KMS-11 (cell line): ENCODE data around the gene CHERP.
"Not testable (repeated sequence)": the region's sequence is repeated elsewhere in the genome, so short reads cannot be mapped to it uniquely, and the experiment has no call there.

Source experiments
- H2AFZ ChIP-seq: fragments of 200-600 bp; sonication (generic); 2 replicates; pipeline ENCODE4 v1.6.1; 2016; ENCODE audit warnings: antibody characterized with exemption, mixed run types, low read depth
- H3K27ac ChIP-seq: fragments of 200-600 bp; sonication (generic); 2 replicates; pipeline ENCODE4 v1.6.1; 2016; ENCODE audit warnings: mild to moderate bottlenecking, mixed run types
- H3K27me3 ChIP-seq: fragments of 200-600 bp; sonication (generic); 2 replicates; pipeline ENCODE4 v1.6.1; 2017; ENCODE audit warnings: mild to moderate bottlenecking, low read depth, mixed run types, moderate library complexity; ENCODE audit not compliant: insufficient read depth
- H3K36me3 ChIP-seq: fragments of 200-600 bp; sonication (generic); 2 replicates; pipeline ENCODE4 v1.6.1; 2017; ENCODE audit warnings: mild to moderate bottlenecking, mixed run types; ENCODE audit not compliant: insufficient read depth
- H3K4me1 ChIP-seq: fragments of 200-600 bp; sonication (generic); 2 replicates; pipeline ENCODE4 v1.6.1; 2016; ENCODE audit warnings: mild to moderate bottlenecking, low read depth, mixed run types; ENCODE audit not compliant: poor library complexity, severe bottlenecking
- H3K4me2 ChIP-seq: fragments of 200-600 bp; sonication (generic); 2 replicates; pipeline ENCODE4 v1.7.0; 2016; ENCODE audit warnings: mild to moderate bottlenecking, mixed run types
- H3K4me3 ChIP-seq: fragments of 200-600 bp; sonication (generic); IDR thresholded peaks from 2 replicates; pipeline ENCODE4 v1.6.1; 2017; ENCODE audit warnings: low read depth, low read length, mixed read lengths; ENCODE audit not compliant: insufficient read depth
- H3K79me2 ChIP-seq: fragments of 200-600 bp; sonication (generic); 2 replicates; pipeline ENCODE4 v1.6.1; 2016; ENCODE audit warnings: low read depth, mixed run types; ENCODE audit not compliant: insufficient read depth
- H3K9ac ChIP-seq: fragments of 200-600 bp; sonication (generic); 2 replicates; pipeline ENCODE4 v1.6.1; 2016; ENCODE audit warnings: mild to moderate bottlenecking, mixed run types
- H4K20me1 ChIP-seq: fragments of 200-600 bp; sonication (generic); 2 replicates; pipeline ENCODE4 v1.6.1; 2016; ENCODE audit warnings: mild to moderate bottlenecking, mixed run types; ENCODE audit not compliant: insufficient read depth
- CTCF ChIP-seq: fragments of 200-600 bp; sonication (generic); conservative IDR thresholded peaks from 2 replicates; pipeline ENCODE4 v1.6.1; 2017; ENCODE audit warnings: low read depth, mild to moderate bottlenecking, antibody characterized with exemption, low read length, moderate library complexity, mixed read lengths

Gene CHERP

GRCh38 chr19:16509141-16510061, 32.8 kb downstream of the CHERP start:
- no peak overlapping the region for H3K4me2 ChIP-seq
- no peak overlapping the region for H2AFZ ChIP-seq
- no peaks in the 10 kb centered on the region for H3K27me3 ChIP-seq
- no peaks in the 10 kb centered on the region for H3K36me3 ChIP-seq
- no peak for TF ChIP-seq CTCF
- no peak overlapping the region for H3K9ac ChIP-seq
- H3K4me1 ChIP-seq, result no peaks in the 10 kb centered on the region
- H3K4me3 ChIP-seq, result no peak overlapping the region
- H3K27ac ChIP-seq, result no peak overlapping the region
- H3K79me2 ChIP-seq, result no peaks in the 10 kb centered on the region
- H4K20me1 ChIP-seq, result no peaks in the 10 kb centered on the region

- H3K4me3 ChIP-seq, result no peak overlapping the region
- no peaks in the 10 kb centered on the region for H3K4me1 ChIP-seq
- no peaks in the 10 kb centered on the region for H3K36me3 ChIP-seq
- no peak overlapping the region for H3K4me2 ChIP-seq
- H3K79me2 ChIP-seq, result no peaks in the 10 kb centered on the region
- no peaks in the 10 kb centered on the region for H4K20me1 ChIP-seq
- H2AFZ ChIP-seq, result no peak overlapping the region
- H3K27me3 ChIP-seq, result no peaks in the 10 kb centered on the region
- no peak for TF ChIP-seq CTCF
- H3K27ac ChIP-seq, result no peak overlapping the region
- H3K9ac ChIP-seq, result no peak overlapping the region
These were observed 33.7 kb downstream of the CHERP start for GRCh38 chr19:16508546-16508945.

- Histone ChIP-seq H3K79me2 (no peaks in the 10 kb centered on the region), H3K9ac (no peak overlapping the region), H3K4me2 (no peak overlapping the region), H3K27me3 (no peaks in the 10 kb centered on the region), H4K20me1 (no peaks in the 10 kb centered on the region), H3K36me3 (no peaks in the 10 kb centered on the region), H3K4me3 (no peak overlapping the region), H2AFZ (no peak overlapping the region), H3K4me1 (no peaks in the 10 kb centered on the region), H3K27ac (no peak overlapping the region)
- no peak for TF ChIP-seq CTCF
These were observed 35.3 kb downstream of the CHERP start for GRCh38 chr19:16506961-16507360.

- not testable (repeated sequence) for H3K9ac ChIP-seq, H3K36me3 ChIP-seq, H3K4me3 ChIP-seq, H3K79me2 ChIP-seq, H3K27ac ChIP-seq, H3K27me3 ChIP-seq, H4K20me1 ChIP-seq, H2AFZ ChIP-seq, H3K4me2 ChIP-seq, H3K4me1 ChIP-seq
These were observed 36.1 kb downstream of the CHERP start for GRCh38 chr19:16506161-16506560.

- H3K4me3 ChIP-seq, result no peak overlapping the region
- H3K27me3 ChIP-seq, result no peaks in the 10 kb centered on the region
- H3K4me2 ChIP-seq, result no peak overlapping the region
- no peak for TF ChIP-seq CTCF
- H3K27ac ChIP-seq, result no peak overlapping the region
- H3K4me1 ChIP-seq, result no peaks in the 10 kb centered on the region
- no peaks in the 10 kb centered on the region for H3K79me2 ChIP-seq
- H3K9ac ChIP-seq, result no peak overlapping the region
- no peaks in the 10 kb centered on the region for H4K20me1 ChIP-seq
- H3K36me3 ChIP-seq, result no peaks in the 10 kb centered on the region
- no peak overlapping the region for H2AFZ ChIP-seq
These were observed 38.0 kb downstream of the CHERP start for GRCh38 chr19:16504271-16504670.
